DOHH2 (cell line): ENCODE data around the gene TNFRSF4.
"Not testable (repeated sequence)": the region's sequence is repeated elsewhere in the genome, so short reads cannot be mapped to it uniquely, and the experiment has no call there.

Source experiments
- H3F3A ChIP-seq: fragments of 200-600 bp; sonication (generic), shearing (Covaris generic); 2 replicates; pipeline ENCODE4 v1.6.0; 2016; ENCODE audit warnings: antibody characterized with exemption, mild to moderate bottlenecking; ENCODE audit not compliant: control insufficient read depth, insufficient read depth
- H3K27ac ChIP-seq: fragments of 200-600 bp; sonication (generic); 2 replicates; pipeline ENCODE4 v1.5.1; 2014; ENCODE audit warnings: low read depth, mild to moderate bottlenecking, low read length, moderate library complexity
- H3K27me3 ChIP-seq: fragments of 200-600 bp; sonication (generic); 2 replicates; pipeline ENCODE4 v1.6.1; 2014; ENCODE audit warnings: mild to moderate bottlenecking, low read length, mixed read lengths; ENCODE audit not compliant: control insufficient read depth
- H3K36me3 ChIP-seq: fragments of 200-600 bp; sonication (generic); 2 replicates; pipeline ENCODE4 v1.6.1; 2014; ENCODE audit warnings: mild to moderate bottlenecking, low read length, moderate library complexity, mixed read lengths; ENCODE audit not compliant: control insufficient read depth
- H3K4me1 ChIP-seq: fragments of 200-600 bp; sonication (generic); 2 replicates; pipeline ENCODE4 v1.6.1; 2014; ENCODE audit warnings: mild to moderate bottlenecking, low read length, mixed read lengths; ENCODE audit not compliant: control insufficient read depth
- H3K4me2 ChIP-seq: fragments of 200-600 bp; sonication (generic); 2 replicates; pipeline ENCODE4 v1.6.0; 2014; ENCODE audit warnings: mild to moderate bottlenecking, low read length, moderate library complexity
- H3K4me3 ChIP-seq: fragments of 200-600 bp; sonication (generic); 2 replicates; pipeline ENCODE4 v1.5.1; 2014; ENCODE audit warnings: mild to moderate bottlenecking, low read length, mixed read lengths
- H3K79me2 ChIP-seq: fragments of 200-600 bp; sonication (generic); 2 replicates; pipeline ENCODE4 v1.6.1; 2014; ENCODE audit warnings: mild to moderate bottlenecking, low read length, mixed read lengths; ENCODE audit not compliant: control insufficient read depth
- H3K9me2 ChIP-seq: fragments of 200-600 bp; sonication (generic); replicated peaks from 2 replicates; pipeline ENCODE4 v1.6.1; 2014; ENCODE audit warnings: mild to moderate bottlenecking, low read length, mixed read lengths; ENCODE audit not compliant: control insufficient read depth
- H3K9me3 ChIP-seq: fragments of 200-600 bp; sonication (generic); 2 replicates; pipeline ENCODE4 v1.6.1; 2014; ENCODE audit warnings: antibody characterized with exemption, low read length, mixed read lengths; ENCODE audit not compliant: control insufficient read depth, insufficient read depth
- H4K20me1 ChIP-seq: fragments of 200-600 bp; sonication (generic); 2 replicates; pipeline ENCODE4 v1.6.0; 2014; ENCODE audit warnings: low read depth, mild to moderate bottlenecking, antibody characterized with exemption, low read length, moderate library complexity; ENCODE audit not compliant: control insufficient read depth, insufficient read depth
- CTCF ChIP-seq: fragments of 200-600 bp; sonication (generic); IDR thresholded peaks from one replicate; pipeline ENCODE4 v1.5.1; 2014; ENCODE audit warnings: antibody characterized with exemption, mild to moderate bottlenecking, low read depth, low read length; ENCODE audit not compliant: poor library complexity, severe bottlenecking
- EZH2phosphoT487 ChIP-seq: fragments of 200-600 bp; sonication (generic); IDR thresholded peaks from 2 replicates; pipeline ENCODE4 v1.6.1; 2017; ENCODE audit warnings: borderline replicate concordance, mild to moderate bottlenecking, antibody characterized with exemption, low read length, moderate library complexity, mixed read lengths

Gene TNFRSF4

GRCh38 chr1:1178794-1179331 is 35.1 kb downstream of the TNFRSF4 start:
- Histone ChIP-seq H3K9me2 (no peaks in the 10 kb centered on the region), H3K4me2 (no peak overlapping the region), H3K9me3 (peaks cover 11% of the 10 kb centered on the region; the same call in 1 of the 2 replicates), H3F3A (no peaks in the 10 kb centered on the region), H4K20me1 (no peaks in the 10 kb centered on the region), H3K4me3 (no peak overlapping the region), H3K79me2 (no peaks in the 10 kb centered on the region), H3K36me3 (no peaks in the 10 kb centered on the region), H3K27me3 (peaks cover 13% of the 10 kb centered on the region; the same call in 1 of the 2 replicates), H3K27ac (no peak overlapping the region), H3K4me1 (peaks cover 20% of the 10 kb centered on the region)
- no peak for TF ChIP-seq CTCF
- TF ChIP-seq EZH2phosphoT487, result no peak

- H3K4me1 ChIP-seq, result peaks cover 20% of the 10 kb centered on the region
- H3K79me2 ChIP-seq, result no peaks in the 10 kb centered on the region
- peaks cover 11% of the 10 kb centered on the region; the same call in 1 of the 2 replicates for H3K9me3 ChIP-seq
- no peak overlapping the region for H3K4me3 ChIP-seq
- H3K36me3 ChIP-seq, result no peaks in the 10 kb centered on the region
- peaks cover 24% of the 10 kb centered on the region for H3K27me3 ChIP-seq
- H3F3A ChIP-seq, result no peaks in the 10 kb centered on the region
- no peak for TF ChIP-seq CTCF
- no peak overlapping the region for H3K27ac ChIP-seq
- H3K4me2 ChIP-seq, result no peak overlapping the region
- H4K20me1 ChIP-seq, result no peaks in the 10 kb centered on the region
- H3K9me2 ChIP-seq, result no peaks in the 10 kb centered on the region
These were observed 36.3 kb downstream of the TNFRSF4 start for GRCh38 chr1:1177452-1178206.

GRCh38 chr1:1176931-1177330 is 37.0 kb downstream of the TNFRSF4 start:
- H3K4me1 ChIP-seq, result peaks cover 25% of the 10 kb centered on the region
- H3K79me2 ChIP-seq, result no peaks in the 10 kb centered on the region
- no peaks in the 10 kb centered on the region for H4K20me1 ChIP-seq
- peaks cover 11% of the 10 kb centered on the region; the same call in 1 of the 2 replicates for H3K9me3 ChIP-seq
- H3K27me3 ChIP-seq, result peaks cover 29% of the 10 kb centered on the region
- no peak overlapping the region for H3K4me2 ChIP-seq
- H3K27ac ChIP-seq, result no peak overlapping the region
- TF ChIP-seq CTCF, result no peak
- no peaks in the 10 kb centered on the region for H3K9me2 ChIP-seq
- H3K36me3 ChIP-seq, result no peaks in the 10 kb centered on the region
- no peak overlapping the region for H3K4me3 ChIP-seq
- H3F3A ChIP-seq, result no peaks in the 10 kb centered on the region

- not testable (repeated sequence) for H4K20me1 ChIP-seq, H3K4me2 ChIP-seq, H3K36me3 ChIP-seq, H3K27ac ChIP-seq, H3K79me2 ChIP-seq, H3K4me3 ChIP-seq, H3F3A ChIP-seq, H3K9me2 ChIP-seq
- H3K4me1 ChIP-seq, result peaks cover 32% of the 10 kb centered on the region
- H3K27me3 ChIP-seq, result peaks cover 36% of the 10 kb centered on the region
- H3K9me3 ChIP-seq, result peaks cover 11% of the 10 kb centered on the region; the same call in 1 of the 2 replicates
These were observed 37.7 kb downstream of the TNFRSF4 start for GRCh38 chr1:1176063-1176761.
